Posterior cingulate gyrus (tissue), 11 donors: ENCODE results near the gene ZFHX3.
"Not testable (repeated sequence)": the region's sequence is repeated elsewhere in the genome, so short reads cannot be mapped to it uniquely, and the experiment has no call there.

ENCODE experiments used
- DNase-seq, 10 donors: peaks; one replicate each; pipeline versions ENCODE4 v3.0.0 to v3.0.0-alpha.2; 2020 to 2021; ENCODE audit warnings: mixed read lengths in 3 of 10
- intact Hi-C: fragments of 100-400 bp; cut with DNase I; formaldehyde crosslinking; loops from one replicate; pipeline ENCODE4 v1.15.1; 2023

The ZFHX3 gene, protein sequence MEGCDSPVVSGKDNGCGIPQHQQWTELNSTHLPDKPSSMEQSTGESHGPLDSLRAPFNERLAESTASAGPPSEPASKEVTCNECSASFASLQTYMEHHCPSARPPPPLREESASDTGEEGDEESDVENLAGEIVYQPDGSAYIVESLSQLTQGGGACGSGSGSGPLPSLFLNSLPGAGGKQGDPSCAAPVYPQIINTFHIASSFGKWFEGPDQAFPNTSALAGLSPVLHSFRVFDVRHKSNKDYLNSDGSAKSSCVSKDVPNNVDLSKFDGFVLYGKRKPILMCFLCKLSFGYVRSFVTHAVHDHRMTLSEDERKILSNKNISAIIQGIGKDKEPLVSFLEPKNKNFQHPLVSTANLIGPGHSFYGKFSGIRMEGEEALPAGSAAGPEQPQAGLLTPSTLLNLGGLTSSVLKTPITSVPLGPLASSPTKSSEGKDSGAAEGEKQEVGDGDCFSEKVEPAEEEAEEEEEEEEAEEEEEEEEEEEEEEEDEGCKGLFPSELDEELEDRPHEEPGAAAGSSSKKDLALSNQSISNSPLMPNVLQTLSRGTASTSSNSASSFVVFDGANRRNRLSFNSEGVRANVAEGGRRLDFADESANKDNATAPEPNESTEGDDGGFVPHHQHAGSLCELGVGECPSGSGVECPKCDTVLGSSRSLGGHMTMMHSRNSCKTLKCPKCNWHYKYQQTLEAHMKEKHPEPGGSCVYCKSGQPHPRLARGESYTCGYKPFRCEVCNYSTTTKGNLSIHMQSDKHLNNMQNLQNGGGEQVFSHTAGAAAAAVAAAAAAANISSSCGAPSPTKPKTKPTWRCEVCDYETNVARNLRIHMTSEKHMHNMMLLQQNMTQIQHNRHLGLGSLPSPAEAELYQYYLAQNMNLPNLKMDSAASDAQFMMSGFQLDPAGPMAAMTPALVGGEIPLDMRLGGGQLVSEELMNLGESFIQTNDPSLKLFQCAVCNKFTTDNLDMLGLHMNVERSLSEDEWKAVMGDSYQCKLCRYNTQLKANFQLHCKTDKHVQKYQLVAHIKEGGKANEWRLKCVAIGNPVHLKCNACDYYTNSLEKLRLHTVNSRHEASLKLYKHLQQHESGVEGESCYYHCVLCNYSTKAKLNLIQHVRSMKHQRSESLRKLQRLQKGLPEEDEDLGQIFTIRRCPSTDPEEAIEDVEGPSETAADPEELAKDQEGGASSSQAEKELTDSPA (N-terminal part only)

DNA sequence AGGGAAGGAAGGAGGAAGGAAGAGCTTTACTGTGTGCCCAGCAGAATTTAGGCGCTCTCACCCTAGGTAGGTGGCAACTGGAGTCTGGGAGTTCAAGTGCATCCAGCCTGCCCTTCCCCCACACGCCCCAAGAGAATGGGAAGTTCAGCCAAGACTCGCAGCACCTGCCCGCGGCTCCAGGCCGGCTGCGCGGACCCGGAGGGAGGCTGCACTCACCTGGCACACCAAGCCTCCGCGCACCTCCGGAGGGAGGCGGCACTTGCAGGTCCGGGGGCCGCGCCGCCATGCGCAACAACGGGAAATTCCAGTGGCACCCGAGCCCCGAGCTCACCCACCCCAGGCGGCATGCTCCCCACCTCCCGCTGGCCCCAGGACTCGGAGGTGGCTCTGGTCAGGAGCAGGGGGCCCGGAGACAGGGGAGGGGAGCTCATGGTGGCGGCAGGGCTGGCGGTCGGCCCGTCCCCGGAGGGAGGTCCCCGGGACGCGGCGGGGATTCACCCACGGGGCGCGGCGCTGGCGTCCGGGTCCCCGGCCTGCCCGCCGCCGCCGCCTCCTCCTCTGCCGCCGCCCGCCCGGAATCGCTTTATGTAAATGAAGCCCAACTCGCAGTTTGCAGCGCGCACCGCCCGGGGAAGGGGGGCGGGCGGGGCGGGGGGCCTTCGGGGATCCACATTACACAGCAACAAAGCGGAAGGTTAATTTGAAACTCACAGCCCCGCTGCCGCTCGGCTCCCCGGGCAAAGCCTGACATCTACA, at the start of gene ZFHX3:
Gene ZFHX3, minus strand, starts transcription at position 593 of the 756 bp plus-strand sequence. CDS start 87,983 bp downstream, outside the sequence.
- intact Hi-C loops: loop anchor here (10.0 kb wide), 3 partner anchors 113 to 213 kb away; no protein-coding TSS in a partner anchor
- DNase-seq: peak in 8 of 10 donors; percentile 37 to 92 (median 52)

DNA sequence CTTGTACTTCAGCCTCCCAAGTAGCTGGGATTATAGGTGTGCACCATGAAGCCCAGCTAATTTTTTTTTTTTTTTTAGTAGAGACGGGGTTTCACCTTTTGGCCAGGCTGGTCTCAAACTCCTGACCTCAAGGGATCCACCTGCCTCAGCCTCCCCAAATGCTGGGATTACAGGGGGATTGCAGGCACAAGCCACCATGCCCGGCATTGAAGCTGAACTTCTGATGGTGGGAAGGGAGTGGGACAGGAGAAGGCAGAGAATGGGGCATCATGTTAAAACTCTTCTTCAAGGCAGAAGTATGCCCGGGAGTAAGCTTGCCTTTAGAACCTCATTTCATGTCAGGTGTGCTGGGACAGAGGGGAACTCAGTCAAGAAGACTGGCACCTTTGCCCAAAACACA, 48.6 kb upstream of the ZFHX3 start:
- DNase-seq: no peak
- intact Hi-C loops: no loop called here

DNA sequence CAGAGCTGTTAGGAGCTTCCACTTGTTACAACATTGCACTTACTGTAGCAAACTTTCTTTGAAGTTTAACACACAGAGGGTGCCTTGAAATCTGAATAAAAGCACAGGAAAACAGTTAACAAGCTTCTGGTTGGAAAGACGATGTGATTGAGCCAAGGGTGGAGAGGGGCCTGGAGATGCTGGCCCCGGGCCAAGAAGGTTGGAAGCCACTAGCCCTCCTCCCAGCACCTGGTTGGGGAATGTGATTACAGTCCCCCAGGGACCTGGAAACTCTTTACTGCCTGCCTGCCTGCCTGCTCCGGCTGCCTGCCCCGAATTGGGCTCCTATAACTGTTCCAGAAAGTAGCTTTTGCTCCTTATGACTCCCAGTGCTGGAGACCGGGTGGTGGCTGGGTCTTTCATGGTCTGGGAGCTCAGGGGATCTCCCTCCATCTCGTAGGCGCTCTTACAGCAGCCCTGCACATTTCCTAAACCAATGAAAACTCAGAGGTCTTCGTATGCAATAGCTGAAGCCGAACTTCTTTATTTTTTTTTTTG, 48.0 kb upstream of the ZFHX3 start:
- DNase-seq: no peak
- intact Hi-C loops: no loop called here

DNA sequence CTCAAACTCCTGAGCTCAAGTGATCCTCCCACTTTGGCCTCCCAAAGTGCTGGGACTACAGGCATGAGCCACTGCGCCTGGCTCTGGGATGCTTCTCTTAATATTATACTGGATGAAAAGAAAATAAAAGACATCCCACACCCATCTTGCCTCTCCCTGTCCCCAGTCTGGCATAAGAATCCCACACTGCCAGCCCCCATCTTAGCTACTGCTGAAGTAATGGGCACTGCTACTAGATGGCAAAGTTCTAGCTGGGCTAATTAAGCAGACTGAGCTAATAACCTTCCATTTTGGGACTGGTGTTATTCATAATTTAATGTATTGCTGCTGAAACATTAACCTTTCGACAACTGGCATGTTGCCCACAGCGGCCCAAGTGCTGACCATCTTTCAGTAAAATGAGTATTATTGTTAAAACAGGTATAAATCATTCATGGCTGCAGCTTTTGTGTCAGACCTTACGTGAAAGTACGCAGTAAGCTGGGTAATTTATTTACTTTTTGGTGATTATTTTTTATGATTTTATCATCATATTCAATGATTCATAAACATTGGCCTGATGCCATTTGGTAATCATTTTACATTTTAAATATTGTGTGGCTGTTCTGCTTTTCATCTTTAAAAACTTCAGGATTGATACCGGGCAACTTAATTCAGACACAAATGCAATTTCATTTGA, 47.4 kb upstream of the ZFHX3 start:
- intact Hi-C loops: no loop called here
- DNase-seq: no peak

DNA sequence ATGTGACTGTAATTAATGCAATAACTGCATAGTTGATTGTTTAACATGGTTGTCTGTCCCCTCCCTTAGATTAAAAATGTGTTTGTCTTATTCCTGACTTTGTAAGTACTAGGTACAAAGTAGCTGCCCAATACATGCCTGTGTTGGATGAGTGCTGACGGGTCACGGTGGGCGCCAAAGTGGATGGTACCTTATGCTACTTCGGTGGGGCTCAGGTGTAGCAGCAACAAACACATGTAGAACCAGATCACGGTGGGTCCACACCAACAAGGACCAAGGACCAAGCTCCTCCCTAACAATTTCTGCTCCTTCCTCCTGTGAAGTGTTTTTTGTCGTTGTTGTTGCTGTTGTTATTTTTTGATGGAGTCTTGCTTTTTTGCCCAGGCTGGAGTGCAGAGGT, 46.4 kb upstream of the ZFHX3 start:
- intact Hi-C loops: no loop called here
- no peak for DNase-seq

DNA sequence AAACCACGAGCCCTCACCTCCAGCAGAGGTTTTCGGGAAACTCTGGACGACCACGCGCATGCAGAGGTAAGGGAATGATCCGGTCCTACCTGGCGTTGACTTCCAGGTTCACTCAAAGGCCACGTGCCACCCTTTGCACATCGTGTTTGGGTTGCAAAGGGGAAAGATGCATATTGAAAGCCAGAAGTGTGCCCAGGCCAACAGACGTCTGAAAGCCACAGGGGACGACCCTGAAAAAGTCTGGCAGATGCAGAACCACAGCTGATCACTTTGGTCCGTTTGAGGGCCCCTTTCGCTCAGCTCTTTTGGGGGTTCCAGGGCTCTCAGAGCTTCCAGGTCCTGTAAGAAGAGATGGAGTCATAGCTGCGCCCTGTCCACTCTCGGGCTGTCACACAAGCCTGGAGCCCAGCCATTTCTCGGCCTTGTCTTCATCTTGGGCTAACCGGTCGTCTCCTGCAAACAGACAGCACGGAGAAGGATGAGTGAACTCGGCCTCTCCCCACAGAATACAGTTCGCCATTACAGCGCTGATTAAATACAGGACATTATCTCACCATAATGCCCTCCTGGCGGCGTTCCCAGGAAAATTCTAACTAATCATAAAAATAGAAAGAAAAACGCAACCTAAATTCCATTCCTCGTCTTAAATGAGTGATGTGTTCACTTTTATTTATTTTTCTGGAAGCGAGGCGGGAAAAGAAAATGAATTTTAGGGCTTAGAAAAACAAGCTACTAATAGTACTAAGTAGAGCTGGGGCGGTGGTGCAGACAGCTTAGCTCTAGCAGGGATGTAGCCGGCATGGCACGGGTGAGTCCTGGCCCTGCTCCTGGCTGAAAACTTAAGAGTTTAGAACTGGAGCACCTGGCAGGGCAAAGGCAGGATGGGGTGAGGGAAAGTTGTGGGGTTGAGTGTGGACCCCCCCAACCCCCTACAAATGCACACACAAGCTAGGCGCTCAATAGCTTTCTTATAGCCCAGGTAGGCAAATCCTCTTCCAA, 45.5 kb upstream of the ZFHX3 start:
- no peak for DNase-seq
- intact Hi-C loops: no loop called here

DNA sequence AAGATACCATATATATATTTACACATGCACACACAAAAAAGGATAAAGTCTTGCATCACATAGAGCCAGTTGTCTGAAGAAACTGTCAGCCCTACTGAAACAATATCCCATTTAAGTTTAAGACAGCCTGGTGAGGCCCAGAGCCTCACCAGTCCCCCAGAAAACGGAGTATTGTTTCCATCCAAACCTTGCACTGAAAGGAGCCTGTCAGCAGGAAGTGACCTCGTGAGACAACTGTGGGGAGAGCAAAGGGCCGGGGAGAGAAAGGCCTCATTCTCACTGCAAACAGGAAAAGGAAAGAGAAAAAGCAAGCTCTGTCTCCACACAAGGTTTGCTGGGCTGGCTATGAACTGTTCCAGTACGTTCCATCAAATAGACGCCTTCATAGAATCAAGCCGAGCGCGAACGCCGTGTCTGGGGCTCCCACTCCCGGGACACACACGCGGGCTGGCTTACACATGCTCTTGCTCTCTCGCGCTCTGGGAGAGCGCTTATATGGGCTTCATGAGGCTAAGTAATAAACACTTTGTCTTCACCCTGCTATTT, 44.4 kb upstream of the ZFHX3 start:
- DNase-seq: peak in 7 of 10 donors; percentile 9 to 86 (median 30)
- intact Hi-C loops: no loop called here

DNA sequence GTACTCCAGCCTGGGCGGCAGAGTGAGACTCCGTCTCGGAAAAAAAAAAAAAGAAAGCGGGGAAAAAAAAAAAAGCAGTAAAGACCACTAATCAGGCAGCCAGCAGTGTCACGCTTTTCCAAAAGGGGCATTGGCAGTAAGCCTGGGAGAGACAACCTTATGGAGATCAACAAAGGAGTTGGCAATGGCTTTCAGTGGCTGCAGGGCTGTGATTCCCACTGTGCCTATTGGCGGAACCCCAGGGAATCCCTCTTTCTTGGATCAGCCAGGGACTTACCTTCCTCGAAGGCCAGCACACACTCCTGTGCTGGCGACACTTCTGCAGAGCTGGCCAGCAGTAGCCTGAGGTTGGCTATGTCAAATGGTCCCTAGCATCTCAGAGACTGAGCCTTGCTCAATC, 43.2 kb upstream of the ZFHX3 start:
- no peak for DNase-seq
- intact Hi-C loops: no loop called here

DNA sequence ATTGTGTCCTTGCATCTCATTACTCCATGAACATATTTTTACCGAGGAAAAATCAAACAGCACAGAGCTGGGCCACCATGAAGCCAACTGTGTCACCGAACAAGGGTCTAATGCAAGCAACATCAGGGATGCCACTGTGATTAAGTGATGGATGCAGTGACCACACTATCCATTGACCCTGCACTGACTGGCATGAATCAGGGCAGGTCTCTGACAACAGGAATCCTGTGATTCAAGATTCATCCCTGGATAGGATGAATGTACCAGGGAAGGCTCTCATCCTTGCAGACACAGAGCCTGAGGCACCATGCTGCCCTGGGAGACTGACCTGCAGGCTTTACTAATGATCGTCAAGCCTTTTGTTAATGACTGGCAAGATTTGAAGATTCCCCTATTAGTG, 41.5 kb upstream of the ZFHX3 start:
- no peak for DNase-seq
- intact Hi-C loops: no loop called here

DNA sequence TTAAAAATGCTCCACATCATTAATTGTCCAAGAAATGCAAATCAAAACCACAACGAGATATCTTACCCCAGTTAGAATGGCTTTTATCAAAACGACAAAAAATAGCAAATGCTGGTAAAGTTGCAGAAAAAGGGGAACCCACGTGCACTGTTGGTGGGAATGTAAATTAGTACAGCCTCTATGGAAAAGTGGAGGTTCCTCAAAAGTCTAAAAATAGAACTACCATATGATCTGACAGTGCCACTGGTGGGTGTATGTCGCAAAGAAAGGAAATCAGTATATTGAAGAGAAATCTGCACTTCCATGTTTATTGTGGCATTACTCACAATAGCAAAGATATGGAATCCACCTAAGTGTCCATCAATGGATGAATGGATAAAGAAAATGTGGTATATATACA, 38.2 kb upstream of the ZFHX3 start:
- no peak for DNase-seq
- intact Hi-C loops: no loop called here

DNA sequence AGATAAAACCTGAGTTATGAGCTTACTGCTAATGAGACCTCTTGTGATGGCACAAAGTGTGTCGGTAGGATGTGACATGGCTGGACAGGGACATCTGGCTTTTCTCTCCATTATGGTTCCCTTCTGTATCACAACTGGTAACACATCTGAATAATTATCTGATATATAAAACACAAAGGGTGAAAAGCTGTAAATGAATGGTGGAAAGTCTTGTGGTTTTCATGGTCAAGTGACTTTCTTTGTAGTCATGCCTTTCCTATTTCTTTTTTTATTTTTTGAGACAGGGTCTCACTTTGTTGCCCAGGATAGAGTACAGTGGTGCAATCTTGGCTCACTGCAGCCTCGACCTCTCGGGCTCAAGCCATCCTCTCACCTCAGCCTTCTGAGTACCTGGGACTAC, 35.3 kb upstream of the ZFHX3 start:
- no peak for DNase-seq
- intact Hi-C loops: no loop called here

DNA sequence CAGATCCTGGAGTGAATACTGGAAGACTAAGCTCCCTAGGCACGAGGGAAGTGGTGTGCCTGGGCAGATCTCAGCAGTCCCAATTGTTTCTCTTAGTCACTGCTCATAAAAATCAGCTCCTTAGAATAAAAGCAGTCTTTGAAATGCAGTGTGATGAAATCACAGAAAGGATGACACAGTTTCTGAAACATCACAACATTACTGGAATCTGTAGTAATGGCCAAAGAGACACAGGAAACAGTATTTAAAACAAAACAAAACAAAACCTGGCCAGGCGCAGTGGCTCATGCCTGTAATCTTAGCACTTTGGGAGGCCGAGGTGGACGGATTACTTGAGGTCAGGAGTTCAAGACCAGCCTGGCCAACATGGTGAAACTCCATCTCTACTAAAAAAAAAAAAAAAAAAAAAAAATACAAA, 34.7 kb upstream of the ZFHX3 start:
- intact Hi-C loops, DNase-seq: not testable (repeated sequence)

DNA sequence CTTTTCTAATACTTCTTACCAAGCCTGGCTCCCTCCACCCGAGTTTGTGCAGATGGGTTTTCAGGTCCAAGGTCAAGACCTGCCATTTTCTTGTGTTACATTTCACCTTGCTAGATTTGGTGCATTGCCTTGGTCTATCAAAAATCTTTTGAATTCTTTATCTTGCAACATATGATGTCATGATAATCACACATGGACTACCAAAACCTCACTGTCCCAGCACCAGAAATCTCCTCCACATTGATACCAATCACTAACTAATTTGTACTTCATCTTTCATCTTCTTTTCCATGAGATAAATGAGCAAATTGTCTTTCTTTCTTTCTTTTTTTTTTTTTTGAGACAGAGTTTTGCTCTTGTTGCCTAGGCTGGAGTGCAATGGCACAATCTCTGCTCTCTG, 33.0 kb upstream of the ZFHX3 start:
- no peak for DNase-seq
- intact Hi-C loops: no loop called here

DNA sequence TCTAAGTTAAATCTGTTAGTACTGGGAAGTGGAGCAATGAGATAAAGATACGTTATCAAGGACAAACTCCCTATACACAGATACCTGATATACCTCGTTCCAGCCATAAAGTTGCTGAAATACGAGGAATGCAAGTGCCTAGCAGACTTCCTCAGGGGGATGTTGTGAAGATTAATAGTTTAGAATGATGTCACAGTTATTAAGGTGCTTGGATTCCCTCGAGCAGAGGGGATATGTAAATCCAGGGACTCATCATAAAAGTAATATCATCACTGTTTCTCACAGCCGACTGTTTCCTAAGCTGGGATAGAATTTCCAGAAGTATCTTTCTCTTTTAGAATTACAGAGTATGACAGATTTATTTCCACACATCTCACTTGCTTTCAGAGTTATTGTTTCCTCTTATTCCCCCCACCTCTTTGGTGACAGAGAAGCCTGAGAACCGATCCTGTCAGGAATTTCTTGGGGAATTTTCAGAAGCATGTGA, 28.4 kb upstream of the ZFHX3 start:
- DNase-seq: no peak
- intact Hi-C loops: no loop called here

DNA sequence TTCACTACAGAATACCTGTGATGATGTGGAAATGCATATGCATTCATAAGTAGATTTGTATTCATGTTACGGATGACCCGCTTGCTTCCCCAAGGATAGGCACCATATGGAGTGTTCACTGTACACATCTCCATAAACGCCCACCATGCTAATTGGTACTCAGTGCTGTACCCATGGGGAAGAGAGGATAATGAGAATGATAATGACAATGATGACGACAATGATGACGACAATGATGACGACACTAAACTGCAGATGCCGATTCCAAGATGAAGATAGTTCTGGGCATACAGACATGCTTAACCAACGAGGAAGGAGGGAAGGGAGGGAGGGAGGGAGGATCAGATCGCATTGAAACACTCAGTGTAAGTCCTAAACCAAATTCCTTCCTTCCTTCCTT, 26.5 kb upstream of the ZFHX3 start:
- intact Hi-C loops: no loop called here

DNA sequence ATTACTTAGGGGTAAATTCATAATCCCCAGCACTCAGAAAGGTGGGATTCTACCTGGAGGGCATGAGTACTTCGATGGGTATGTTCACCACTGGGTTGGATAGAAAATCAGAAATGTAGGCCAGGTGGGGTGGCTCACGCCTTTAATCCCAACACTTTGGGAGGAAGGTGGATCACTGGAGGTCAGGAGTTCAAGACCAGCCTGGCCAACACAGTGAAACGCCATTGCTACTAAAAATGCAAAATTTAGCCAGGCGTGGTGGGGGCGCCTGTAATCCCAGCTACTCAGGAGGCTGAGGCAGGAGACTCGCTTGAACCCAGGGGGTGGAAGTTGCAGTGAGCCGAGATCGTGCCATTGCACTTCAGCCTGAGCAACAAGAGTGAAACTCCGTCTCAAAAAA, 24.1 kb upstream of the ZFHX3 start:
- intact Hi-C loops: not testable (repeated sequence)

More for the DNA sequence above, 26.5 kb upstream of the ZFHX3 start:
- no peak for DNase-seq

DNA sequence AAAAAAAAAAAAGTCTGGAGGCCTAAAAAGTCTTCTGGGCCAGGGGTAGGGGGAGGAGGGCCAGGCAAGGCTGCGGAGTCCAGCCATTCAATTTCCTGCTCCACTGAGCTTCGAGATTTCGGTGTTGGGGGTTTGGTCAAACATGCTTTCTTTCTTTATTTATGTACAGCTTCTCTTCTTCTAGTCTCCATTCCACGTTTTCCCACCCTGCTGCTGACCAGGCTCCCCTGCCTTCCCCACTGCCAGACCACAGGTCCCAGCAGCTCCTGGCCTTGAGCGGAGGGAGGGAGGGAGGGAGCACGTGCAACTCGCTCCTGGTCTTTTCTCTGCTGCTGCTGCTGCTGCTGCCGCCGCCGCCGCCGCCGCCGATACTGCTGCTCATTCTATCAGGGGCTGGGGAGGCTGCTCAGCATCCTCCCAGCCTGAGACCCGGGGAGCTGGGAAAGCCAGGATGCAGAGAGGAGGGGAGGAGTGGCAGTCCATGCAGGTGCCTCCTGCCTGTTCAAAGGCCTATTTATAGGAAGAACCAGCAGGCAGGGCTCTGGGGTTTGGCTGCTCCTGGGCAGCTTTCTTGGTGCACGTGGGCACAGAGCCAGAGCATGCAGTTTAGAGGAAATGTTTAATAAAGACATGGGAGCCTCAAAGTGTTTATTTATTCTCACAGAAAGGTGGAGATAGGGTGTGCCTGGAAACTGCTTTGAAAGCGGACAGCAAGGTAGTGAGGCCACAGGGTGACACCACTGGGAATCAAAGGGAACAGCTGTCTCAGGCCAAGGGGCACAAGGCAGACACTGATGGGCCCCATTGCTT, 23.4 kb upstream of the ZFHX3 start:
- DNase-seq: no peak
- intact Hi-C loops: no loop called here

More for the DNA sequence above, 24.1 kb upstream of the ZFHX3 start:
- not testable (repeated sequence) for DNase-seq
